ENCODE measurements around the gene ICE2.

- no peak for TF ChIP-seq YY1 (IDR thresholded peaks at IDR 0.05; ENCODE audit: low read depth)
- TF ChIP-seq MAX (IDR thresholded peaks at IDR 0.05), result no peak
- TF ChIP-seq EP300 (IDR thresholded peaks at IDR 0.05; ENCODE audit: borderline replicate concordance), result no peak
- no peak for TF ChIP-seq TEAD4 (IDR thresholded peaks at IDR 0.05)
Measured at GRCh38 chr15:60420203-60420716, 58.7 kb downstream of the ICE2 start.

Measured in Ishikawa (cell line).